C4-2B (cell line): ENCODE measurements around the gene ESRRB.

ENCODE experiments used
- ZFX ChIP-seq: fragments of 450-650 bp; IDR thresholded peaks from 2 replicates; pipeline ENCODE4 v1.6.1; 2017
- TF ChIP-seq, protein P1 (sequence below): fragments of 450-650 bp; conservative IDR thresholded peaks from 2 replicates; pipeline ENCODE4 v1.5.1; 2017; ENCODE audit warnings: mild to moderate bottlenecking

DNA sequence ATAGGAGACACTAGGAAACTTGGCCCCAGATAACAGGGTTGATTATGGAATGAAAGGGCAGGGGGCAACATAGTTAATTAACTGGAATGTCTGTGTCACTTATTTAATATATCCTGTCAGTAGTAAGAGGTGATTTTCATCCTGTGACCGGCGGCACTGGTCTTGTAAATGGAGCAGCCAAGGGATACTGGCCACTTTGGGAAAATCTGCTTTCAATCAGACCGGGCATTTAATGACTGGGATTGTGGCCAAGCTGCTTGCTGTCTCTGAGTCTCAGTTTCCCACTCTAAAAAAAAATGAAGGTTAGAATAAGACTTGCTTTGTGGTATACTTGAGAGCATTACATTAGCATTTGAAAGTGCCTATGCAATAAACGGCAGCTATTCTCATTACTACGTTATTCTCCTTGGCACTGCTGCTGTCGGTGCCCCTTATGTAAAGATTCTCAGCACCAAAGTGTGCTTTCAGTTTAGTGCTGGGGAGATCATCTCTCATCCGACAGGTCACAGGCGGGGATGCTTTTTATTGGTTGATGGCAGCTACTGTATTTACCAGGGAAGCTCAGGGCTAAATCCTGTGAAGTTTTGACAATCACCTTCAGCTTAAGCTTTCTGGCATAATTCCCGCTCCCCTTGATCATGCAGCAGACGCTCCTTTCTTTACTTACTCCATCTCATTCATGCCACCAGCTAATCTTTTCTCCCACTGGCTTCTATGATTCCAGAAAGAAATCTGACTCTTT is 162.1 kb downstream of the ESRRB start:
- TF ChIP-seq, protein P1, sequence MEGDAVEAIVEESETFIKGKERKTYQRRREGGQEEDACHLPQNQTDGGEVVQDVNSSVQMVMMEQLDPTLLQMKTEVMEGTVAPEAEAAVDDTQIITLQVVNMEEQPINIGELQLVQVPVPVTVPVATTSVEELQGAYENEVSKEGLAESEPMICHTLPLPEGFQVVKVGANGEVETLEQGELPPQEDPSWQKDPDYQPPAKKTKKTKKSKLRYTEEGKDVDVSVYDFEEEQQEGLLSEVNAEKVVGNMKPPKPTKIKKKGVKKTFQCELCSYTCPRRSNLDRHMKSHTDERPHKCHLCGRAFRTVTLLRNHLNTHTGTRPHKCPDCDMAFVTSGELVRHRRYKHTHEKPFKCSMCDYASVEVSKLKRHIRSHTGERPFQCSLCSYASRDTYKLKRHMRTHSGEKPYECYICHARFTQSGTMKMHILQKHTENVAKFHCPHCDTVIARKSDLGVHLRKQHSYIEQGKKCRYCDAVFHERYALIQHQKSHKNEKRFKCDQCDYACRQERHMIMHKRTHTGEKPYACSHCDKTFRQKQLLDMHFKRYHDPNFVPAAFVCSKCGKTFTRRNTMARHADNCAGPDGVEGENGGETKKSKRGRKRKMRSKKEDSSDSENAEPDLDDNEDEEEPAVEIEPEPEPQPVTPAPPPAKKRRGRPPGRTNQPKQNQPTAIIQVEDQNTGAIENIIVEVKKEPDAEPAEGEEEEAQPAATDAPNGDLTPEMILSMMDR = no peak
- no peak for TF ChIP-seq ZFX
